ENCODE measurements around the gene EPG5. TPM values are rescaled to one million over a fixed set of nuclear protein-coding genes. Genes with fewer than 3 reads are reported as not detected.
"Not testable (repeated sequence)": the region's sequence is repeated elsewhere in the genome, so short reads cannot be mapped to it uniquely, and the experiment has no call there.

The EPG5 gene
- total RNA-seq, 1 donor from 2014 or later = 38.5 TPM

DNA sequence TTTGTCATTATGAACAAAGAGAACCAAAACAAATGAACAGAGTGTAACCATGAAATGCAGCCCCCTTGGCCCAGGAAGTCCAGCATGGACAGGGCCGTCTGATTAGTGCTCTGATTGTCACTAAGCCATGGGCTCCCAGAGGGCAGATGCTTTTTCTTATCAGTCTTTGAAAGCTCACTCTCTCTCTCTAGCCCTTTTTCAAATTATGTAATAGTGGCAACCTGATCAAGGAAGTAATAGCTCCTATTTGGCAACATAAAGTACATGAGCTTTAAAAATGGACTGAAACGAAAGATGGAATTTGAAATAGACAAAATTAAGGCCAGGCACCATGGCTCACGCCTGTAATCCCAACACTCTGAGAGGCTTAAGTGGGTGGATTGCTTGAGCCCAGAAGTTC is 32.4 kb upstream of the EPG5 start:
- Histone ChIP-seq H3K27ac (no peak overlapping the region), H3K36me3 (no peaks in the 10 kb centered on the region), H3K9me3 (no peaks in the 10 kb centered on the region), H3K4me3 (no peak overlapping the region), H3K27me3 (no peaks in the 10 kb centered on the region), H3K4me1 (peaks cover 7% of the 10 kb centered on the region)
- intact Hi-C loops (cut with DNase I) = no loop called here
- DNase-seq = no peak
- no peak for ATAC-seq
- TF ChIP-seq, protein P1, sequence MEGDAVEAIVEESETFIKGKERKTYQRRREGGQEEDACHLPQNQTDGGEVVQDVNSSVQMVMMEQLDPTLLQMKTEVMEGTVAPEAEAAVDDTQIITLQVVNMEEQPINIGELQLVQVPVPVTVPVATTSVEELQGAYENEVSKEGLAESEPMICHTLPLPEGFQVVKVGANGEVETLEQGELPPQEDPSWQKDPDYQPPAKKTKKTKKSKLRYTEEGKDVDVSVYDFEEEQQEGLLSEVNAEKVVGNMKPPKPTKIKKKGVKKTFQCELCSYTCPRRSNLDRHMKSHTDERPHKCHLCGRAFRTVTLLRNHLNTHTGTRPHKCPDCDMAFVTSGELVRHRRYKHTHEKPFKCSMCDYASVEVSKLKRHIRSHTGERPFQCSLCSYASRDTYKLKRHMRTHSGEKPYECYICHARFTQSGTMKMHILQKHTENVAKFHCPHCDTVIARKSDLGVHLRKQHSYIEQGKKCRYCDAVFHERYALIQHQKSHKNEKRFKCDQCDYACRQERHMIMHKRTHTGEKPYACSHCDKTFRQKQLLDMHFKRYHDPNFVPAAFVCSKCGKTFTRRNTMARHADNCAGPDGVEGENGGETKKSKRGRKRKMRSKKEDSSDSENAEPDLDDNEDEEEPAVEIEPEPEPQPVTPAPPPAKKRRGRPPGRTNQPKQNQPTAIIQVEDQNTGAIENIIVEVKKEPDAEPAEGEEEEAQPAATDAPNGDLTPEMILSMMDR (IDR thresholded peaks at IDR 0.05) = no peak

DNA sequence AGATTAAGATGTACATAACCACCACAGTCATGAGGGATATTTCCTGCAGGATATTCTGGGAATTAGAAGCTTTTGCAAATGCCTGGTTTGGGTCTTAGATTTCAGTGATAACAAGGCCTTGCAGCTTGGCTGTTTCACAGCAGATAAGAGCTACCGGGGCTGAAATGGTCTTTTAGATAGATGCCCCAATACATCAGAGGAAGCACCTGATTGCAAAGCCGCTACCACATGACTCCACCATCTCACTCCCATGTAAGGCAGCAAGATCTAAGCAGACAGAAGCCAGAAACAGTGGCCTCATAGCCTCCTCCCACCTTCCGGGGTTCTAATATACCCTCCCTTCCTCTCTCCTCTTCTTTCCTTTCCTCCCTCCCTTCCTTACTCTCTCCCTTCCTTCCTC is 31.1 kb upstream of the EPG5 start:
- intact Hi-C loops (cut with DNase I) = no loop called here
- Histone ChIP-seq H3K27ac (no peak overlapping the region), H3K27me3 (no peaks in the 10 kb centered on the region), H3K36me3 (no peaks in the 10 kb centered on the region), H3K9me3 (no peaks in the 10 kb centered on the region), H3K4me3 (no peak overlapping the region), H3K4me1 (peaks cover 7% of the 10 kb centered on the region)
- TF ChIP-seq, protein P1 (IDR thresholded peaks at IDR 0.05) = no peak
- ATAC-seq = peak; percentile 37
- no peak for DNase-seq

GRCh38 chr18:45997700-45998151 is 30.6 kb upstream of the EPG5 start:
- no peak overlapping the region for H3K27ac ChIP-seq
- ATAC-seq = peak; percentile 43
- no peaks in the 10 kb centered on the region for H3K9me3 ChIP-seq
- no peak overlapping the region for H3K4me3 ChIP-seq
- H3K27me3 ChIP-seq = no peaks in the 10 kb centered on the region
- no peak for DNase-seq
- TF ChIP-seq, protein P1 (IDR thresholded peaks at IDR 0.05) = no peak
- peaks cover 7% of the 10 kb centered on the region for H3K4me1 ChIP-seq
- intact Hi-C loops (cut with DNase I) = no loop called here
- H3K36me3 ChIP-seq = no peaks in the 10 kb centered on the region

DNA sequence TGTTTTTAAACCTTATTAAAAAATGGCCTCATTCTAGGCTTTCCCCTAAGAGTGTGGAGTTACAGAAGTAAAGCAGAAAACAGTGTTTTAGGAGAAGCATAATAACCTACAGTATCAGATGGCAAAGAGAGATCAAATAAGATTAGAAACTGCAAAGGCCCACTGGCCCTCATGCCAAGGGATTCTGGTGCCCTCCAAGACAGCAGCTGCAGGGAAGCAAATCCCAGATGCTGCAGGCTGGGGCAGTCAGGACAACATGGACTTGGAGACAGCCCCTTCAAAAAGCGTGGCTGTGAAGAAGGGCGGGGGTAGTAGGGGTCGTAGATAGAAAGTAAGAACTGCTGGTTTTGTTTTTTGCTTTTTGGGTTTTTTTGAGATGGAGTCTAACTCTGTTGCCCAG is 28.3 kb upstream of the EPG5 start:
- DNase-seq (no peak), ATAC-seq (no peak)
- intact Hi-C loops (cut with DNase I) = no loop called here
- TF ChIP-seq, protein P1 (IDR thresholded peaks at IDR 0.05) = no peak
- Histone ChIP-seq H3K4me1 (peaks cover 7% of the 10 kb centered on the region), H3K27me3 (no peaks in the 10 kb centered on the region), H3K36me3 (peaks cover 6% of the 10 kb centered on the region), H3K4me3 (no peak overlapping the region), H3K27ac (no peak overlapping the region), H3K9me3 (no peaks in the 10 kb centered on the region)

GRCh38 chr18:45993438-45993837 is 26.3 kb upstream of the EPG5 start:
- H3K36me3 ChIP-seq = peaks cover 6% of the 10 kb centered on the region
- no peak for ATAC-seq
- intact Hi-C loops (cut with DNase I) = no loop called here

DNA sequence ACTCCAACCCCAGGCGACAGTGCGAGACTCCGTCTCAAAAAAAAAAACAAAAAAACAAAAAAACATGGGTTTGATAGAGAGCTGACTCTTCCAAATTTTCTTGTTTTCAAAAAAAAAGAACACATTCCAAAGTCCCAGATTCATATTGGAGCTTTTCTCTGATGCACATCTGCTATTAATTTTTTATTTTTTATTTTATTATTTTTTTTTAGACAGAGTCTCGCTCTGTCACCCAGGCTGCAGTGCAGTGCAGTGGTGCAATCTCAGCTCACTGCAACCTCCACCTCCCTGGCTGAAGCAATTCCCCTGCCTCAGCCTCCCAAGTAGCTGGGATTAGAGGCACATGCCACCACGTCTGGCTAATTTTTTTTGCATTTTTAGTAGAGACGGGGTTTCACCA is 25.4 kb upstream of the EPG5 start:
- H3K4me3 ChIP-seq; H3K27ac ChIP-seq; ATAC-seq; intact Hi-C loops (cut with DNase I); H3K9me3 ChIP-seq; H3K27me3 ChIP-seq; DNase-seq; H3K4me1 ChIP-seq: not testable (repeated sequence)
- peaks cover 14% of the 10 kb centered on the region for H3K36me3 ChIP-seq

More at GRCh38 chr18:45993438-45993837, 26.3 kb upstream of the EPG5 start:
- no peak overlapping the region for H3K4me3 ChIP-seq
- TF ChIP-seq, protein P1 (IDR thresholded peaks at IDR 0.05) = no peak
- no peaks in the 10 kb centered on the region for H3K27me3 ChIP-seq
- H3K4me1 ChIP-seq = peaks cover 7% of the 10 kb centered on the region
- H3K9me3 ChIP-seq = no peaks in the 10 kb centered on the region
- no peak overlapping the region for H3K27ac ChIP-seq
- DNase-seq = no peak
